GM23338 (cell line): ENCODE measurements around the gene PSMC3.

Experiments used
- CREB1 ChIP-seq: fragments of 250-450 bp; sonication (Bioruptor Pico); IDR thresholded peaks from 2 replicates; pipeline ENCODE4 v1.5.0; 2020; ENCODE audit warnings: low read depth, mild to moderate bottlenecking, moderate library complexity
- EZH2 ChIP-seq: fragments of 200-600 bp; sonication (generic); IDR thresholded peaks from one replicate; pipeline ENCODE4 v1.8.0; 2017; ENCODE audit warnings: antibody characterized with exemption, mild to moderate bottlenecking, low read depth; ENCODE audit not compliant: unreplicated experiment
- EZH2phosphoT487 ChIP-seq: fragments of 200-600 bp; sonication (generic); IDR thresholded peaks from one replicate; pipeline ENCODE4 v1.8.1; 2018; ENCODE audit warnings: antibody characterized with exemption; ENCODE audit not compliant: unreplicated experiment
- JUNB ChIP-seq: IDR thresholded peaks from one replicate; pipeline ENCODE4 v1.6.1; 2016; ENCODE audit warnings: antibody characterized with exemption; ENCODE audit not compliant: unreplicated experiment
- NANOG ChIP-seq: IDR thresholded peaks from 2 replicates; pipeline ENCODE4 v1.6.1; 2016; ENCODE audit warnings: antibody characterized with exemption, borderline replicate concordance
- POLR2AphosphoS5 ChIP-seq: IDR thresholded peaks from 2 replicates; pipeline ENCODE4 v1.6.1; 2016; ENCODE audit warnings: antibody characterized with exemption, low read depth
- REST ChIP-seq: IDR thresholded peaks from one replicate; pipeline ENCODE4 v1.6.1; 2018; ENCODE audit warnings: antibody characterized with exemption; ENCODE audit not compliant: unreplicated experiment
- ZNF114 ChIP-seq: fragments of 250-450 bp; sonication (Bioruptor Pico); IDR thresholded peaks from 2 replicates; pipeline ENCODE4 v1.5.0; 2020; ENCODE audit warnings: mild to moderate bottlenecking, moderate library complexity
- TF ChIP-seq, protein P1 (sequence below), 2 experiments: fragments of 200-600 bp in 1 of 2; sonication (generic) in 1 of 2; conservative IDR thresholded peaks; 2 replicates each; pipeline versions ENCODE4 v1.5.1 to v1.6.1; 2016 to 2017; ENCODE audit warnings: antibody characterized with exemption in 2 of 2, low read depth in 2 of 2, mild to moderate bottlenecking in 2 of 2, moderate library complexity in 1 of 2
- TF ChIP-seq, protein P2 (sequence below): IDR thresholded peaks from 2 replicates; pipeline ENCODE4 v1.6.1; 2016; ENCODE audit warnings: antibody characterized with exemption

- TF ChIP-seq, protein P1, sequence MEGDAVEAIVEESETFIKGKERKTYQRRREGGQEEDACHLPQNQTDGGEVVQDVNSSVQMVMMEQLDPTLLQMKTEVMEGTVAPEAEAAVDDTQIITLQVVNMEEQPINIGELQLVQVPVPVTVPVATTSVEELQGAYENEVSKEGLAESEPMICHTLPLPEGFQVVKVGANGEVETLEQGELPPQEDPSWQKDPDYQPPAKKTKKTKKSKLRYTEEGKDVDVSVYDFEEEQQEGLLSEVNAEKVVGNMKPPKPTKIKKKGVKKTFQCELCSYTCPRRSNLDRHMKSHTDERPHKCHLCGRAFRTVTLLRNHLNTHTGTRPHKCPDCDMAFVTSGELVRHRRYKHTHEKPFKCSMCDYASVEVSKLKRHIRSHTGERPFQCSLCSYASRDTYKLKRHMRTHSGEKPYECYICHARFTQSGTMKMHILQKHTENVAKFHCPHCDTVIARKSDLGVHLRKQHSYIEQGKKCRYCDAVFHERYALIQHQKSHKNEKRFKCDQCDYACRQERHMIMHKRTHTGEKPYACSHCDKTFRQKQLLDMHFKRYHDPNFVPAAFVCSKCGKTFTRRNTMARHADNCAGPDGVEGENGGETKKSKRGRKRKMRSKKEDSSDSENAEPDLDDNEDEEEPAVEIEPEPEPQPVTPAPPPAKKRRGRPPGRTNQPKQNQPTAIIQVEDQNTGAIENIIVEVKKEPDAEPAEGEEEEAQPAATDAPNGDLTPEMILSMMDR (conservative IDR thresholded peaks at IDR 0.05; ENCODE audit: low read depth in 2 of 2), result no peak
- TF ChIP-seq POLR2AphosphoS5, result no peak
- no peak for TF ChIP-seq EZH2phosphoT487
- no peak for TF ChIP-seq EZH2
- TF ChIP-seq JUNB, result no peak
- TF ChIP-seq CREB1 (CRISPR knock-in tag), result no peak
- no peak for TF ChIP-seq NANOG
- TF ChIP-seq REST, result no peak
- no peak for TF ChIP-seq ZNF114
- TF ChIP-seq, protein P2, sequence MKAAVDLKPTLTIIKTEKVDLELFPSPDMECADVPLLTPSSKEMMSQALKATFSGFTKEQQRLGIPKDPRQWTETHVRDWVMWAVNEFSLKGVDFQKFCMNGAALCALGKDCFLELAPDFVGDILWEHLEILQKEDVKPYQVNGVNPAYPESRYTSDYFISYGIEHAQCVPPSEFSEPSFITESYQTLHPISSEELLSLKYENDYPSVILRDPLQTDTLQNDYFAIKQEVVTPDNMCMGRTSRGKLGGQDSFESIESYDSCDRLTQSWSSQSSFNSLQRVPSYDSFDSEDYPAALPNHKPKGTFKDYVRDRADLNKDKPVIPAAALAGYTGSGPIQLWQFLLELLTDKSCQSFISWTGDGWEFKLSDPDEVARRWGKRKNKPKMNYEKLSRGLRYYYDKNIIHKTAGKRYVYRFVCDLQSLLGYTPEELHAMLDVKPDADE, result no peak
Measured at GRCh38 chr11:47394050-47394321, 32.3 kb downstream of the PSMC3 start.
